HG03060 (cell line): ENCODE results near the gene LINC01488.

Experiments
- ATAC-seq: cut with Tn5 transposase; IDR thresholded peaks from one replicate; pipeline ENCODE4 v1.9.1; 2021; ENCODE audit warnings: low read depth, moderate number of reproducible peaks; ENCODE audit not compliant: unreplicated experiment

LINC01488 gene

GRCh38 chr11:69475141-69475865 is 6.2 kb upstream of the LINC01488 start:
- no peak for ATAC-seq

GRCh38 chr11:69475866-69476471 is 5.5 kb upstream of the LINC01488 start:
- no peak for ATAC-seq

- no peak for ATAC-seq
Observed at GRCh38 chr11:69476509-69476961, 4.9 kb upstream of the LINC01488 start.

- no peak for ATAC-seq
Observed at GRCh38 chr11:69477086-69477485, 4.4 kb upstream of the LINC01488 start.

- ATAC-seq, result no peak
Observed at GRCh38 chr11:69479591-69480271, 1.7 kb upstream of the LINC01488 start.

- ATAC-seq, result no peak
Observed at GRCh38 chr11:69480547-69481392, 693 bp upstream of the LINC01488 start.

GRCh38 chr11:69482322-69482721 is 859 bp downstream of the LINC01488 start:
- no peak for ATAC-seq

GRCh38 chr11:69483170-69483569 is 1.7 kb downstream of the LINC01488 start:
- no peak for ATAC-seq

GRCh38 chr11:69483691-69484426 is 2.4 kb downstream of the LINC01488 start:
- ATAC-seq, result no peak

GRCh38 chr11:69484427-69485259 is 3.2 kb downstream of the LINC01488 start:
- no peak for ATAC-seq

- no peak for ATAC-seq
Observed at GRCh38 chr11:69485337-69486041, 4.0 kb downstream of the LINC01488 start.

GRCh38 chr11:69486056-69486772 is 4.8 kb downstream of the LINC01488 start:
- no peak for ATAC-seq

- no peak for ATAC-seq
Observed at GRCh38 chr11:69486773-69487291, 5.4 kb downstream of the LINC01488 start.

GRCh38 chr11:69487391-69487790 is 5.9 kb downstream of the LINC01488 start:
- ATAC-seq, result no peak

GRCh38 chr11:69487849-69488542 is 6.5 kb downstream of the LINC01488 start:
- ATAC-seq, result no peak

- no peak for ATAC-seq
Observed at GRCh38 chr11:69488543-69488940, 7.1 kb downstream of the LINC01488 start.
